Kidney epithelial cell (primary cell): Measurements from ENCODE around the gene SPATA9. TPM values are rescaled to one million over a fixed set of nuclear protein-coding genes. Genes with fewer than 3 reads are reported as not detected.
"Not testable (repeated sequence)": the region's sequence is repeated elsewhere in the genome, so short reads cannot be mapped to it uniquely, and the experiment has no call there.

ENCODE experiments used
- DNase-seq: peaks from one replicate; pipeline ENCODE4 v3.0.0-alpha.2; 2010; ENCODE audit warnings: low read depth
- H3K27me3 ChIP-seq: 2 replicates; pipeline ENCODE4 v1.6.0; 2011; ENCODE audit warnings: low read length; ENCODE audit not compliant: control insufficient read depth, insufficient read depth
- H3K36me3 ChIP-seq: 2 replicates; pipeline ENCODE4 v1.5.1; 2011; ENCODE audit warnings: low read length; ENCODE audit not compliant: control insufficient read depth, insufficient read depth
- H3K4me3 ChIP-seq: 2 replicates; pipeline ENCODE4 v1.5.1; 2011; ENCODE audit warnings: low read depth, mild to moderate bottlenecking, control low read depth, low read length
- total RNA-seq: library from RNA; depleted of rRNA; stranded (reverse); fragments of >200 nt; gene quantifications from 2 replicates; pipeline ENCODE4 v1.2.3, GENCODE V29; 2015
- TF ChIP-seq, protein P1 (sequence below): IDR thresholded peaks from 2 replicates; pipeline ENCODE4 v1.5.1; 2011; ENCODE audit warnings: mild to moderate bottlenecking, moderate library complexity, low read length, control low read depth, inconsistent platforms; ENCODE audit not compliant: insufficient read depth, poor library complexity, severe bottlenecking

SPATA9 gene
- total RNA-seq, 1 donor from 2014 or later: not detected

- TF ChIP-seq, protein P1, sequence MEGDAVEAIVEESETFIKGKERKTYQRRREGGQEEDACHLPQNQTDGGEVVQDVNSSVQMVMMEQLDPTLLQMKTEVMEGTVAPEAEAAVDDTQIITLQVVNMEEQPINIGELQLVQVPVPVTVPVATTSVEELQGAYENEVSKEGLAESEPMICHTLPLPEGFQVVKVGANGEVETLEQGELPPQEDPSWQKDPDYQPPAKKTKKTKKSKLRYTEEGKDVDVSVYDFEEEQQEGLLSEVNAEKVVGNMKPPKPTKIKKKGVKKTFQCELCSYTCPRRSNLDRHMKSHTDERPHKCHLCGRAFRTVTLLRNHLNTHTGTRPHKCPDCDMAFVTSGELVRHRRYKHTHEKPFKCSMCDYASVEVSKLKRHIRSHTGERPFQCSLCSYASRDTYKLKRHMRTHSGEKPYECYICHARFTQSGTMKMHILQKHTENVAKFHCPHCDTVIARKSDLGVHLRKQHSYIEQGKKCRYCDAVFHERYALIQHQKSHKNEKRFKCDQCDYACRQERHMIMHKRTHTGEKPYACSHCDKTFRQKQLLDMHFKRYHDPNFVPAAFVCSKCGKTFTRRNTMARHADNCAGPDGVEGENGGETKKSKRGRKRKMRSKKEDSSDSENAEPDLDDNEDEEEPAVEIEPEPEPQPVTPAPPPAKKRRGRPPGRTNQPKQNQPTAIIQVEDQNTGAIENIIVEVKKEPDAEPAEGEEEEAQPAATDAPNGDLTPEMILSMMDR: no peak
- no peak for DNase-seq
- H3K36me3 ChIP-seq: no peaks in the 10 kb centered on the region
Measured at GRCh38 chr5:95641741-95642220, 41.0 kb downstream of the SPATA9 start.

DNA sequence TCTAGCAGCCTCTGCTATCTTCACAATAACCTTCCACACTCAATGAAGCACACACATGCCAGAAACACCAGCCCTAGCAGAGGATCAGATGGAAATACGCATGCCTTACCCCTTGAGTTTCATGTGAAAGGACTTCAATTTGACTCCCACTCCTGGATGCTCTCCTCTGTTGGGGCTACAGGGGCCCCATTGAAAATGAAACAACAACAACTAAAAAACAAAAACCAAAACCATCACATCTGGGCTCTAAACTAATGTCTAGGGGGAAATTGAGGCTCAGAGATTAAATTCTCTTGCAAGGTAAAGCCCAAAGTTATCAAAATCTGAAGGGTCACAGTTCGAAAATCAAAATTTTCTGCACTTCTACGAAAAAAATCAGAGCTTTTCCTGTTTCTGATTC is 44.2 kb downstream of the SPATA9 start:
- no peak for DNase-seq
- no peak overlapping the region for H3K4me3 ChIP-seq
- TF ChIP-seq, protein P1: no peak
- no peaks in the 10 kb centered on the region for H3K27me3 ChIP-seq
- H3K36me3 ChIP-seq: no peaks in the 10 kb centered on the region

More at GRCh38 chr5:95641741-95642220, 41.0 kb downstream of the SPATA9 start:
- Histone ChIP-seq H3K4me3 (no peak overlapping the region), H3K27me3 (no peaks in the 10 kb centered on the region)

GRCh38 chr5:95634081-95634480 is 48.7 kb downstream of the SPATA9 start:
- TF ChIP-seq, protein P1: no peak
- Histone ChIP-seq H3K36me3 (no peaks in the 10 kb centered on the region), H3K27me3 (no peaks in the 10 kb centered on the region), H3K4me3 (no peak overlapping the region)
- no peak for DNase-seq

GRCh38 chr5:95633671-95634070 is 49.1 kb downstream of the SPATA9 start:
- no peak overlapping the region for H3K4me3 ChIP-seq
- no peaks in the 10 kb centered on the region for H3K36me3 ChIP-seq
- no peaks in the 10 kb centered on the region for H3K27me3 ChIP-seq
- no peak for DNase-seq
- TF ChIP-seq, protein P1: no peak

DNA sequence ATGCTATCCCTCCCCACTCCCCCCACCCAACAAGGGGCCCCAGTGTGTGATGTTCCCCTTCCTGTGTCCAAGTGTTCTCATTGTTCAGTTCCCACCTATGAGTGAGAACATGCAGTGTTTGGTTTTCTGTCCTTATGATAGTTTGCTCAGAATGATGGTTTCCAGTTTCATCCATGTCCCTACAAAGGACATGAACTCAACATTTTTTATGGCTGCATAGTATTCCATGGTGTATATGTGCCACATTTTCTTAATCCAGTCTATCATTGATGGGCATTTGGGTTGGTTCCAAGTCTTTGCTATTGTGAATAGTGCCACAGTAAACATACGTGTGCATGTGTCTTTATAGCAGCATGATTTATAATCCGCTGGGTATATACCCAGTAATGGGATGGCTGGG is 49.8 kb downstream of the SPATA9 start:
- not testable (repeated sequence) for H3K27me3 ChIP-seq, DNase-seq, H3K36me3 ChIP-seq, H3K4me3 ChIP-seq

DNA sequence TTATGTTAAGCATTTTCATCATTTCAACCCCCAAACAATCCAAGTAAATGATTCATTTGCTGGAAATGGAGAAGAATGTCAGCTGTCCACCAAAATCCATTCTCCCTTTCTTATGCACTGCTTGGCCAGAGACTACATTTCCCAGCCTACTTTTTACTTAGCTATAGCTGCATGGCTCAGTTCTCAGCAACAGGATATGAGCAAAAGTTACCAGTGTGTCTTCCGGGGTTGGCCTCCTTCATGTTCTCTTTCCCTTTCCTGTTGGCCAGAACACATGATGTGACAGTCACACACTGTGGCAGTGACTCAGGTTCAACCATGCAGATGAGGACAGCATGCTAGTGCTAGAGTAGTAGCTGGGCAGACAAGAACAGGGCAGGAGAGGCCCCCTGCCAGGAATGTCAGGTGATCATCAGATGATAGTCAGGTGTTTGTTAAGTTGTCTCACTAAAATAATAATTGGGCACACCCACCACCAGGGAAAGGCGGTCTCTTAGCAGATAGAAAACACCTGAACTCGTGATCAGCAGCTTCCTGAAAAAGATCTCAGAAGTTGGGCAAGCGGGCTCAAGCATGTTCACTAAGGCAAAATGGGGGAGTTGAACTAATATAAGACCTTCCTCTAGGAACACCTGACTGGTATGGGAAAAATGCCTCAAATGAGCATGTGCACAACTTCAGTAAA is 50.7 kb downstream of the SPATA9 start:
- H3K4me3 ChIP-seq: no peak overlapping the region
- H3K27me3 ChIP-seq: no peaks in the 10 kb centered on the region
- TF ChIP-seq, protein P1: no peak
- H3K36me3 ChIP-seq: no peaks in the 10 kb centered on the region
- DNase-seq: peak; percentile 48
